ENCODE data around the gene MOGAT3. TPM values are rescaled to one million over a fixed set of nuclear protein-coding genes. Genes with fewer than 3 reads are reported as not detected.

Gene MOGAT3
- total RNA-seq, 1 experiment from 2014 or later = 0.15 TPM

- Mint-ChIP-seq H3K4me3 (peak overlapping the region; percentile 79 to 87), H3K4me1 (peaks cover 41 to 61% of the 10 kb centered on the region in 2 experiments), H3K27ac (peak overlapping the region in 2 of 3 experiments; percentile 42 to 92; a peak in 3 of 7 replicates), H3K9me3 (no peaks in the 10 kb centered on the region), H3K27me3 (ENCODE audit: low read depth) (peaks cover 29% of the 10 kb centered on the region), H3K36me3 (ENCODE audit: insufficient read depth in 1 of 3, low read depth in 3 of 3) (peaks cover 0 to 14% (median 11%) of the 10 kb centered on the region in 3 experiments; a peak in 4 of 7 replicates)
- Histone ChIP-seq H3K27ac (ENCODE audit: insufficient read length, low read depth, low read length) (no peak overlapping the region), H3K9me3 (ENCODE audit: control insufficient read depth, low read depth, low read length) (no peaks in the 10 kb centered on the region), H3K23me2 (ENCODE audit: insufficient read length, low read depth, low read length, poor library complexity, severe bottlenecking) (peaks cover 34% of the 10 kb centered on the region), H4K91ac (ENCODE audit: insufficient read length, low read depth, low read length) (no peak overlapping the region), H3K4ac (ENCODE audit: low read depth, low read length) (no peak overlapping the region), H3K4me1 (ENCODE audit: insufficient read depth, low read length) (peaks cover 9% of the 10 kb centered on the region; the same call in 1 of the 2 replicates), H4K8ac (replicated peaks; ENCODE audit: insufficient read length, low read depth, low read length) (no peak overlapping the region), H3K18ac (ENCODE audit: insufficient read length, low read depth, low read length) (peak overlapping the region; percentile 53), H3K27me3 (ENCODE audit: insufficient read depth, low read length) (no peaks in the 10 kb centered on the region; the same call in 1 of the 2 replicates), H3K56ac (ENCODE audit: insufficient read length, low read depth, low read length) (no peak overlapping the region), H2BK20ac (ENCODE audit: low read depth, low read length, poor library complexity, severe bottlenecking) (no peak overlapping the region), H2BK12ac (ENCODE audit: insufficient read length, low read depth, low read length) (no peak overlapping the region), H2AFZ (ENCODE audit: low read length) (no peak overlapping the region), H3K9ac (ENCODE audit: extremely low read depth, insufficient read length, low read length) (no peak overlapping the region), H2AK5ac (ENCODE audit: insufficient read length, low read length) (no peak overlapping the region), H4K5ac (ENCODE audit: insufficient read length, low read depth, low read length) (no peak overlapping the region), H2BK15ac (ENCODE audit: low read depth, low read length) (no peak overlapping the region), H3T11ph (ENCODE audit: low read length) (no peak overlapping the region), H3K4me2 (ENCODE audit: insufficient read depth, insufficient read length, low read length) (peak overlapping the region; percentile 65), H3K23ac (ENCODE audit: insufficient read length, low read depth, low read length) (no peak overlapping the region), H3K79me2 (ENCODE audit: insufficient read depth, low read length) (no peaks in the 10 kb centered on the region), H3K79me1 (ENCODE audit: insufficient read depth, low read depth, low read length, poor library complexity, severe bottlenecking) (no peaks in the 10 kb centered on the region), H2BK120ac (ENCODE audit: low read depth, low read length, poor library complexity, severe bottlenecking) (no peak overlapping the region), H4K20me1 (ENCODE audit: control insufficient read depth, insufficient read depth, insufficient read length) (no peaks in the 10 kb centered on the region), H3K14ac (ENCODE audit: insufficient read depth, low read length) (peak overlapping the region; percentile 50; the same call in 1 of the 2 replicates), H2BK5ac (ENCODE audit: insufficient read length, low read length) (no peak overlapping the region)
- TF ChIP-seq, protein P1, sequence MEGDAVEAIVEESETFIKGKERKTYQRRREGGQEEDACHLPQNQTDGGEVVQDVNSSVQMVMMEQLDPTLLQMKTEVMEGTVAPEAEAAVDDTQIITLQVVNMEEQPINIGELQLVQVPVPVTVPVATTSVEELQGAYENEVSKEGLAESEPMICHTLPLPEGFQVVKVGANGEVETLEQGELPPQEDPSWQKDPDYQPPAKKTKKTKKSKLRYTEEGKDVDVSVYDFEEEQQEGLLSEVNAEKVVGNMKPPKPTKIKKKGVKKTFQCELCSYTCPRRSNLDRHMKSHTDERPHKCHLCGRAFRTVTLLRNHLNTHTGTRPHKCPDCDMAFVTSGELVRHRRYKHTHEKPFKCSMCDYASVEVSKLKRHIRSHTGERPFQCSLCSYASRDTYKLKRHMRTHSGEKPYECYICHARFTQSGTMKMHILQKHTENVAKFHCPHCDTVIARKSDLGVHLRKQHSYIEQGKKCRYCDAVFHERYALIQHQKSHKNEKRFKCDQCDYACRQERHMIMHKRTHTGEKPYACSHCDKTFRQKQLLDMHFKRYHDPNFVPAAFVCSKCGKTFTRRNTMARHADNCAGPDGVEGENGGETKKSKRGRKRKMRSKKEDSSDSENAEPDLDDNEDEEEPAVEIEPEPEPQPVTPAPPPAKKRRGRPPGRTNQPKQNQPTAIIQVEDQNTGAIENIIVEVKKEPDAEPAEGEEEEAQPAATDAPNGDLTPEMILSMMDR (conservative IDR thresholded peaks at IDR 0.05) = no peak
- DNase-seq = peak; percentile 84
- no CpG with 5 or more reads among the region's 74 CpGs for WGBS (ENCODE audit: extremely low coverage, insufficient read length, low lambda C conversion rate)
Measured at GRCh38 chr7:101162551-101163278, 38.1 kb downstream of the MOGAT3 start.
